Measurements from ENCODE around the gene TMPRSS11D. TPM values are rescaled to one million over a fixed set of nuclear protein-coding genes. Genes with fewer than 3 reads are reported as not detected.

TMPRSS11D gene
- not detected in 2 replicates for total RNA-seq (2021)
- long read RNA-seq: 0 reads

- Mint-ChIP-seq H3K4me1 (peaks cover 0 to 8% of the 10 kb centered on the region in 2 experiments; a peak in 2 of 4 replicates), H3K9me3 (no peaks in the 10 kb centered on the region), H3K27me3 (ENCODE audit: low read depth) (no peaks in the 10 kb centered on the region), H3K36me3 (ENCODE audit: insufficient read depth in 1 of 3, low read depth in 3 of 3) (no peaks in the 10 kb centered on the region), H3K4me3 (no peak within 1 kb of the TSS), H3K27ac (no peak within 1 kb of the TSS)
- no peaks in the 10 kb centered on the region for H3K27me3 ChIP-seq (ENCODE audit: insufficient read depth, low read length)
- H3T11ph ChIP-seq (ENCODE audit: low read length): no peak within 1 kb of the TSS
- no peaks in the 10 kb centered on the region for H4K20me1 ChIP-seq (ENCODE audit: control insufficient read depth, insufficient read depth, insufficient read length)
- no peak within 1 kb of the TSS for H4K5ac ChIP-seq (ENCODE audit: insufficient read length, low read depth, low read length)
- H3K56ac ChIP-seq (ENCODE audit: insufficient read length, low read depth, low read length): no peak within 1 kb of the TSS
- no peak within 1 kb of the TSS for H2BK5ac ChIP-seq (ENCODE audit: insufficient read length, low read length)
- H3K23me2 ChIP-seq (ENCODE audit: insufficient read length, low read depth, low read length, poor library complexity, severe bottlenecking): no peaks in the 10 kb centered on the region
- H3K9ac ChIP-seq (ENCODE audit: extremely low read depth, insufficient read length, low read length): no peak within 1 kb of the TSS
- no peak within 1 kb of the TSS for H3K27ac ChIP-seq (ENCODE audit: insufficient read length, low read depth, low read length)
- H2AK5ac ChIP-seq (ENCODE audit: insufficient read length, low read length): no peak within 1 kb of the TSS
- H4K91ac ChIP-seq (ENCODE audit: insufficient read length, low read depth, low read length): no peak within 1 kb of the TSS
- H2BK12ac ChIP-seq (ENCODE audit: insufficient read length, low read depth, low read length): no peak within 1 kb of the TSS
- H3K4me1 ChIP-seq (ENCODE audit: insufficient read depth, low read length): no peaks in the 10 kb centered on the region
- H2BK15ac ChIP-seq (ENCODE audit: low read depth, low read length): no peak within 1 kb of the TSS
- no peaks in the 10 kb centered on the region for H3K79me2 ChIP-seq (ENCODE audit: insufficient read depth, low read length)
- no peak within 1 kb of the TSS for H3K23ac ChIP-seq (ENCODE audit: insufficient read length, low read depth, low read length)
- H4K8ac ChIP-seq (replicated peaks; ENCODE audit: insufficient read length, low read depth, low read length): no peak within 1 kb of the TSS
- H3K4ac ChIP-seq (ENCODE audit: low read depth, low read length): no peak within 1 kb of the TSS
- no peak within 1 kb of the TSS for H2BK120ac ChIP-seq (ENCODE audit: low read depth, low read length, poor library complexity, severe bottlenecking)
- TF ChIP-seq CTCF (conservative IDR thresholded peaks at IDR 0.05): no peak
- WGBS (ENCODE audit: extremely low coverage, insufficient read length, low lambda C conversion rate): no CpG with 5 or more reads among the region's 1 CpG
- H2AFZ ChIP-seq (ENCODE audit: low read length): no peak within 1 kb of the TSS
- no peaks in the 10 kb centered on the region for H3K79me1 ChIP-seq (ENCODE audit: insufficient read depth, low read depth, low read length, poor library complexity, severe bottlenecking)
- no peak within 1 kb of the TSS for H3K4me2 ChIP-seq (ENCODE audit: insufficient read depth, insufficient read length, low read length)
- DNase-seq: no peak
- no peaks in the 10 kb centered on the region for H3K9me3 ChIP-seq (ENCODE audit: control insufficient read depth, low read depth, low read length)
- no peak within 1 kb of the TSS for H2BK20ac ChIP-seq (ENCODE audit: low read depth, low read length, poor library complexity, severe bottlenecking)
- no peak within 1 kb of the TSS for H3K18ac ChIP-seq (ENCODE audit: insufficient read length, low read depth, low read length)
- no peak within 1 kb of the TSS for H3K14ac ChIP-seq (ENCODE audit: insufficient read depth, low read length)
Observed at GRCh38 chr4:67883902-67884301, at the start of gene TMPRSS11D. TMPRSS11D (minus strand) TSS chr4:67884002; CDS start chr4:67883933, 69 bp downstream.

Measured in H9 (cell line).